Progenitor cell of endocrine pancreas (in vitro differentiated cells): ENCODE data around the gene CREM. TPM values are rescaled to one million over a fixed set of nuclear protein-coding genes. Genes with fewer than 3 reads are reported as not detected.

ENCODE experiments used
- DNase-seq: peaks from one replicate; pipeline ENCODE4 v3.0.0; 2021; ENCODE audit warnings: low spot score; ENCODE audit not compliant: unreplicated experiment
- H3K27ac Mint-ChIP-seq: 2 replicates; pipeline ENCODE4 v1.8.0; 2021; ENCODE audit warnings: mild to moderate bottlenecking, moderate library complexity, mixed read lengths
- H3K27me3 Mint-ChIP-seq: 2 replicates; pipeline ENCODE4 v1.8.0; 2021; ENCODE audit warnings: mixed read lengths
- H3K36me3 Mint-ChIP-seq: 2 replicates; pipeline ENCODE4 v1.8.0; 2022; ENCODE audit warnings: mixed read lengths; ENCODE audit not compliant: insufficient read depth
- H3K4me1 Mint-ChIP-seq: 2 replicates; pipeline ENCODE4 v1.8.0; 2021; ENCODE audit warnings: low read depth, mixed read lengths
- H3K4me3 Mint-ChIP-seq: 2 replicates; pipeline ENCODE4 v1.8.0; 2021; ENCODE audit warnings: low read depth, mild to moderate bottlenecking, moderate library complexity, mixed read lengths
- H3K9me3 Mint-ChIP-seq: 2 replicates; pipeline ENCODE4 v1.8.0; 2021; ENCODE audit warnings: low read depth, mixed read lengths
- total RNA-seq: library from RNA; stranded (reverse); gene quantifications from 2 replicates; pipeline ENCODE4 v1.2.1, GENCODE V29; 2021
- TF ChIP-seq, protein P1 (sequence below): fragments of 200-600 bp; sonication (generic); IDR thresholded peaks from one replicate; pipeline ENCODE4 v1.5.0; 2021; ENCODE audit warnings: antibody characterized with exemption, mild to moderate bottlenecking; ENCODE audit not compliant: unreplicated experiment

CREM gene
- total RNA-seq, 1 donor from 2014 or later, result 36.1 TPM

- Mint-ChIP-seq H3K9me3 (no peaks in the 10 kb centered on the region), H3K4me3 (no peak overlapping the region), H3K36me3 (no peaks in the 10 kb centered on the region), H3K27ac (no peak overlapping the region), H3K4me1 (no peaks in the 10 kb centered on the region), H3K27me3 (no peaks in the 10 kb centered on the region)
- no peak for DNase-seq
- TF ChIP-seq, protein P1, sequence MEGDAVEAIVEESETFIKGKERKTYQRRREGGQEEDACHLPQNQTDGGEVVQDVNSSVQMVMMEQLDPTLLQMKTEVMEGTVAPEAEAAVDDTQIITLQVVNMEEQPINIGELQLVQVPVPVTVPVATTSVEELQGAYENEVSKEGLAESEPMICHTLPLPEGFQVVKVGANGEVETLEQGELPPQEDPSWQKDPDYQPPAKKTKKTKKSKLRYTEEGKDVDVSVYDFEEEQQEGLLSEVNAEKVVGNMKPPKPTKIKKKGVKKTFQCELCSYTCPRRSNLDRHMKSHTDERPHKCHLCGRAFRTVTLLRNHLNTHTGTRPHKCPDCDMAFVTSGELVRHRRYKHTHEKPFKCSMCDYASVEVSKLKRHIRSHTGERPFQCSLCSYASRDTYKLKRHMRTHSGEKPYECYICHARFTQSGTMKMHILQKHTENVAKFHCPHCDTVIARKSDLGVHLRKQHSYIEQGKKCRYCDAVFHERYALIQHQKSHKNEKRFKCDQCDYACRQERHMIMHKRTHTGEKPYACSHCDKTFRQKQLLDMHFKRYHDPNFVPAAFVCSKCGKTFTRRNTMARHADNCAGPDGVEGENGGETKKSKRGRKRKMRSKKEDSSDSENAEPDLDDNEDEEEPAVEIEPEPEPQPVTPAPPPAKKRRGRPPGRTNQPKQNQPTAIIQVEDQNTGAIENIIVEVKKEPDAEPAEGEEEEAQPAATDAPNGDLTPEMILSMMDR, result no peak
These were observed 111.3 kb downstream of the CREM start for GRCh38 chr10:35237766-35238512.

DNA sequence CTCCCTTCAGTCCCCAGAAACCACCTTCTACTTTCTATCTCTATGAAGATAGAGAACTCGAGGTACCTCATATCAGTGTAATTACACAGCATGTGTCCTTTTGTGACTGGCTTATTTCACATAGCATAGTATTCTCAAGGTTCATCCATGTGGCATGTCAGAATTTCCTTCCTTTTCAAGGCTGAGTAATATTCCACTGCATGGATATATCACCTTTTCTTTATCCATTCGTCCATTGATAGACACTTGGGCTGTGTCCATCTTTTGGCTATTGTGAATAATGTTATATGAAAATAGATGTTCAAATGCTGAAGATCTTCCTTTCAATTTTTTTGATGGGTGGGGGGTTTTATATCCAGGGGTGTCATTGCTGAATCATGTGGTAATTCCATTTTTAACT, 117.9 kb downstream of the CREM start:
- Mint-ChIP-seq H3K36me3 (no peaks in the 10 kb centered on the region), H3K4me3 (no peak overlapping the region), H3K27me3 (no peaks in the 10 kb centered on the region), H3K27ac (no peak overlapping the region), H3K9me3 (no peaks in the 10 kb centered on the region), H3K4me1 (no peaks in the 10 kb centered on the region)
- DNase-seq, result no peak
- TF ChIP-seq, protein P1, result no peak

- H3K4me1 Mint-ChIP-seq, result no peaks in the 10 kb centered on the region
- no peak overlapping the region for H3K27ac Mint-ChIP-seq
- H3K4me3 Mint-ChIP-seq, result no peak overlapping the region
- H3K36me3 Mint-ChIP-seq, result no peaks in the 10 kb centered on the region
- H3K27me3 Mint-ChIP-seq, result no peaks in the 10 kb centered on the region
- H3K9me3 Mint-ChIP-seq, result no peaks in the 10 kb centered on the region
- DNase-seq, result no peak
- TF ChIP-seq, protein P1, result no peak
These were observed 120.2 kb downstream of the CREM start for GRCh38 chr10:35246770-35247343.

GRCh38 chr10:35251373-35252100, 124.9 kb downstream of the CREM start:
- TF ChIP-seq, protein P1, result no peak
- H3K4me1 Mint-ChIP-seq, result no peaks in the 10 kb centered on the region

More at GRCh38 chr10:35251373-35252100, 124.9 kb downstream of the CREM start:
- Mint-ChIP-seq H3K4me3 (no peak overlapping the region), H3K36me3 (no peaks in the 10 kb centered on the region), H3K27ac (no peak overlapping the region), H3K27me3 (no peaks in the 10 kb centered on the region), H3K9me3 (peaks cover 3% of the 10 kb centered on the region)
- DNase-seq, result no peak
